ENCODE results near the gene IRF7.

The IRF7 gene

GRCh38 chr11:640021-640706 is 24.4 kb upstream of the IRF7 start:
- DNase-seq (ENCODE audit: low read depth) = no peak

GRCh38 chr11:639332-639955 is 23.7 kb upstream of the IRF7 start:
- no peak for DNase-seq (ENCODE audit: low read depth)

- DNase-seq (ENCODE audit: low read depth) = no peak
These were observed 23.0 kb upstream of the IRF7 start for GRCh38 chr11:638631-639331.

- no peak for DNase-seq (ENCODE audit: low read depth)
These were observed 22.1 kb upstream of the IRF7 start for GRCh38 chr11:637593-638521.

- no peak for DNase-seq (ENCODE audit: low read depth)
These were observed 21.5 kb upstream of the IRF7 start for GRCh38 chr11:637333-637592.

- no peak for DNase-seq (ENCODE audit: low read depth)
These were observed 21.0 kb upstream of the IRF7 start, which contains the start of gene DRD4 for GRCh38 chr11:636511-637332. Gene DRD4, plus strand, starts transcription at chr11:637269. Its CDS starts 36 bp downstream, at chr11:637305.

- no peak for DNase-seq (ENCODE audit: low read depth)
These were observed 20.3 kb upstream of the IRF7 start for GRCh38 chr11:635945-636510.

- DNase-seq (ENCODE audit: low read depth) = no peak
These were observed 15.1 kb upstream of the IRF7 start for GRCh38 chr11:630871-631270.

- no peak for DNase-seq (ENCODE audit: low read depth)
These were observed 13.5 kb upstream of the IRF7 start for GRCh38 chr11:629237-629583.

GRCh38 chr11:628056-628455 is 12.3 kb upstream of the IRF7 start:
- no peak for DNase-seq (ENCODE audit: low read depth)

- DNase-seq (ENCODE audit: low read depth) = no peak
These were observed 11.5 kb upstream of the IRF7 start for GRCh38 chr11:627308-627576.

- DNase-seq (ENCODE audit: low read depth) = no peak
These were observed 10.9 kb upstream of the IRF7 start, which contains the start of gene SCT for GRCh38 chr11:626475-627307. Gene SCT, minus strand, starts transcription at chr11:627181. Its CDS starts 38 bp downstream, at chr11:627143.

GRCh38 chr11:625636-626268 is 10.0 kb upstream of the IRF7 start:
- no peak for DNase-seq (ENCODE audit: low read depth)

- no peak for DNase-seq (ENCODE audit: low read depth)
These were observed 9.2 kb upstream of the IRF7 start, which contains the start of gene CDHR5 for GRCh38 chr11:624705-625635. Gene CDHR5, minus strand, starts transcription at chr11:624955. Its CDS starts 53 bp downstream, at chr11:624902.

GRCh38 chr11:623999-624704 is 8.4 kb upstream of the IRF7 start:
- no peak for DNase-seq (ENCODE audit: low read depth)

- DNase-seq (ENCODE audit: low read depth) = no peak
These were observed 7.7 kb upstream of the IRF7 start for GRCh38 chr11:623349-623869.

GRCh38 chr11:621838-622237 is 6.1 kb upstream of the IRF7 start:
- DNase-seq (ENCODE audit: low read depth) = no peak

Measured in stimulated activated CD8-positive, alpha-beta memory T cell treated with anti-CD3 and anti-CD28 coated beads, Interleukin-12 subunit alpha, Interleukin-12 subunit beta, amount 100 ng/mL, for 1 hour (primary cell).